ENCODE data around the gene TM2D3. TPM values are rescaled to one million over a fixed set of nuclear protein-coding genes. Genes with fewer than 3 reads are reported as not detected.

The TM2D3 gene
- total and polyA plus RNA-seq, 2 donors (not counting 1 experiment from before 2014, with no cell fraction given): 35.5 to 63.5 TPM

GRCh38 chr15:101684877-101685276 lies 32.7 kb upstream of the TM2D3 start:
- Histone ChIP-seq H3K9ac (ENCODE audit: low read length) (no peak overlapping the region), H3K79me2 (ENCODE audit: control insufficient read depth, insufficient read depth, low read length) (no peaks in the 10 kb centered on the region), H3K9me3 (ENCODE audit: control extremely low read depth in 1 of 3, control insufficient read depth in 2 of 3, insufficient read depth in 1 of 3, low read length in 2 of 3) (no peaks in the 10 kb centered on the region), H2AFZ (ENCODE audit: insufficient read depth, low read depth, low read length, poor library complexity, severe bottlenecking) (no peak overlapping the region), H3K27me3 (replicated peaks in 1 of 4; ENCODE audit: control extremely low read depth in 1 of 4, control insufficient read depth in 3 of 4, insufficient read depth in 4 of 4, low read length in 3 of 4) (no peaks in the 10 kb centered on the region), H3K36me3 (replicated peaks in 1 of 2; ENCODE audit: control extremely low read depth in 1 of 2, control insufficient read depth in 1 of 2, extremely low read depth in 1 of 2, insufficient read depth in 2 of 2, low read length in 1 of 2) (peaks cover 7 to 30% of the 10 kb centered on the region in 2 experiments), H3K4me1 (ENCODE audit: control insufficient read depth in 2 of 2, insufficient read depth in 2 of 2, low read length in 2 of 2) (no peaks in the 10 kb centered on the region), H3K27ac (ENCODE audit: low read length in 2 of 2) (no peak overlapping the region), H4K20me1 (ENCODE audit: control insufficient read depth, insufficient read depth, low read length, poor library complexity, severe bottlenecking) (no peaks in the 10 kb centered on the region), H3K4me2 (replicated peaks; ENCODE audit: low read depth, low read length, poor library complexity, severe bottlenecking) (no peak overlapping the region), H3K4me3 (ENCODE audit: control extremely low read depth in 1 of 5, extremely low read depth in 1 of 5, insufficient read depth in 1 of 5, low read depth in 2 of 5, low read length in 4 of 5) (no peak overlapping the region)
- intact Hi-C loops (cut with micrococcal nuclease): no loop called here
- WGBS (ENCODE audit: insufficient coverage): no CpG with 5 or more reads among the region's 3 CpGs
- ChIA-PET CTCF (no interaction called here), POLR2A (no interaction called here)
- no peak for DNase-seq
- Mint-ChIP-seq H3K4me3 (no peak overlapping the region), H3K27me3 (no peaks in the 10 kb centered on the region), H3K4me1 (no peaks in the 10 kb centered on the region), H3K27ac (no peak overlapping the region), H3K9me3 (ENCODE audit: insufficient read depth) (no peaks in the 10 kb centered on the region)
- TF ChIP-seq EZH2 (IDR thresholded peaks at IDR 0.05; ENCODE audit: borderline replicate concordance, insufficient read depth, low read depth, low read length, poor library complexity, severe bottlenecking): no peak
- TF ChIP-seq, protein P1, sequence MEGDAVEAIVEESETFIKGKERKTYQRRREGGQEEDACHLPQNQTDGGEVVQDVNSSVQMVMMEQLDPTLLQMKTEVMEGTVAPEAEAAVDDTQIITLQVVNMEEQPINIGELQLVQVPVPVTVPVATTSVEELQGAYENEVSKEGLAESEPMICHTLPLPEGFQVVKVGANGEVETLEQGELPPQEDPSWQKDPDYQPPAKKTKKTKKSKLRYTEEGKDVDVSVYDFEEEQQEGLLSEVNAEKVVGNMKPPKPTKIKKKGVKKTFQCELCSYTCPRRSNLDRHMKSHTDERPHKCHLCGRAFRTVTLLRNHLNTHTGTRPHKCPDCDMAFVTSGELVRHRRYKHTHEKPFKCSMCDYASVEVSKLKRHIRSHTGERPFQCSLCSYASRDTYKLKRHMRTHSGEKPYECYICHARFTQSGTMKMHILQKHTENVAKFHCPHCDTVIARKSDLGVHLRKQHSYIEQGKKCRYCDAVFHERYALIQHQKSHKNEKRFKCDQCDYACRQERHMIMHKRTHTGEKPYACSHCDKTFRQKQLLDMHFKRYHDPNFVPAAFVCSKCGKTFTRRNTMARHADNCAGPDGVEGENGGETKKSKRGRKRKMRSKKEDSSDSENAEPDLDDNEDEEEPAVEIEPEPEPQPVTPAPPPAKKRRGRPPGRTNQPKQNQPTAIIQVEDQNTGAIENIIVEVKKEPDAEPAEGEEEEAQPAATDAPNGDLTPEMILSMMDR (IDR thresholded peaks at IDR 0.05): no peak
- no peak for ATAC-seq (ENCODE audit: low read depth)

DNA sequence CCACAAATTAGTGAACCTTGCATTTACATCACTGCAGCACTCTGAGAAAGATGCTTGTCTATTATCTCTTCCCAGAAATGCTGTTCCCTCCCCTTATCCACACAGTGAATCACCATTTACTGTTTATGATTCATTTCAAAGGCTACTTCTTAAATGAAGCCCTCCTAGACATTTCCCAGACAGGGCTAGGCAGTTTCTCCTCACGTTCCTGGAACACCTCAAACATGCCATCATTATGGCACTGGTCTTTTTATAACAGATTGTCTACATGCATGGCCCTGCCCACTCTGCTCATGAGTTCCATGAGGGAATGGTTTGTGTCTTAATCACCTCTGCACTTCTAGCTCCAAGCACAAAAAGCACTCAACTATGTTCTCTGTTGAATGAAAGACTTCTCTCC lies 32.2 kb upstream of the TM2D3 start:
- H3K9ac ChIP-seq (ENCODE audit: low read length): no peak overlapping the region
- Mint-ChIP-seq H3K9me3 (ENCODE audit: insufficient read depth) (no peaks in the 10 kb centered on the region), H3K4me1 (no peaks in the 10 kb centered on the region), H3K4me3 (no peak overlapping the region), H3K27me3 (no peaks in the 10 kb centered on the region), H3K27ac (no peak overlapping the region)
- no peak overlapping the region for H3K4me3 ChIP-seq (ENCODE audit: control extremely low read depth in 1 of 5, extremely low read depth in 1 of 5, insufficient read depth in 1 of 5, low read depth in 2 of 5, low read length in 4 of 5)
- H3K4me2 ChIP-seq (replicated peaks; ENCODE audit: low read depth, low read length, poor library complexity, severe bottlenecking): no peak overlapping the region
- no CpG with 5 or more reads among the region's 1 CpG for WGBS (ENCODE audit: insufficient coverage)
- ATAC-seq (ENCODE audit: low read depth) (no peak), DNase-seq (no peak)
- no peaks in the 10 kb centered on the region for H4K20me1 ChIP-seq (ENCODE audit: control insufficient read depth, insufficient read depth, low read length, poor library complexity, severe bottlenecking)
- no peak overlapping the region for H3K27ac ChIP-seq (ENCODE audit: low read length in 2 of 2)
- CTCF ChIA-PET: no interaction called here
- intact Hi-C loops (cut with micrococcal nuclease): no loop called here
- H3K79me2 ChIP-seq (ENCODE audit: control insufficient read depth, insufficient read depth, low read length): no peaks in the 10 kb centered on the region
- H3K9me3 ChIP-seq (ENCODE audit: control extremely low read depth in 1 of 3, control insufficient read depth in 2 of 3, insufficient read depth in 1 of 3, low read length in 2 of 3): no peaks in the 10 kb centered on the region
- H3K4me1 ChIP-seq (ENCODE audit: control insufficient read depth in 2 of 2, insufficient read depth in 2 of 2, low read length in 2 of 2): no peaks in the 10 kb centered on the region
- H3K27me3 ChIP-seq (replicated peaks in 1 of 4; ENCODE audit: control extremely low read depth in 1 of 4, control insufficient read depth in 3 of 4, insufficient read depth in 4 of 4, low read length in 3 of 4): no peaks in the 10 kb centered on the region
- TF ChIP-seq EZH2 (IDR thresholded peaks at IDR 0.05; ENCODE audit: borderline replicate concordance, insufficient read depth, low read depth, low read length, poor library complexity, severe bottlenecking): no peak
- TF ChIP-seq, protein P1 (IDR thresholded peaks at IDR 0.05): no peak
- POLR2A ChIA-PET: no interaction called here
- H2AFZ ChIP-seq (ENCODE audit: insufficient read depth, low read depth, low read length, poor library complexity, severe bottlenecking): no peak overlapping the region
- H3K36me3 ChIP-seq (replicated peaks in 1 of 2; ENCODE audit: control extremely low read depth in 1 of 2, control insufficient read depth in 1 of 2, extremely low read depth in 1 of 2, insufficient read depth in 2 of 2, low read length in 1 of 2): peaks cover 7 to 35% of the 10 kb centered on the region in 2 experiments

All from B cell (primary cell).